Fibroblast of lung (primary cell): ENCODE measurements around the gene NEK2. TPM values are rescaled to one million over a fixed set of nuclear protein-coding genes. Genes with fewer than 3 reads are reported as not detected.

ENCODE experiments used
- DNase-seq, 2 donors: peaks; one replicate each; pipeline versions ENCODE4 v3.0.0 to v3.0.0-alpha.2; 2010; ENCODE audit warnings: low read depth in 2 of 2
- H2AFZ ChIP-seq: 2 replicates; pipeline ENCODE4 v1.5.1; 2012; ENCODE audit warnings: low read length, control low read depth, inconsistent platforms
- H3K27ac ChIP-seq: 2 replicates; pipeline ENCODE4 v1.5.1; 2011; ENCODE audit warnings: low read length, control low read depth; ENCODE audit not compliant: insufficient read depth
- H3K27me3 ChIP-seq: 2 replicates; pipeline ENCODE4 v1.5.1; 2011; ENCODE audit warnings: mild to moderate bottlenecking, low read length; ENCODE audit not compliant: control insufficient read depth, insufficient read depth
- H3K36me3 ChIP-seq: 2 replicates; pipeline ENCODE4 v1.5.1; 2011; ENCODE audit warnings: low read length; ENCODE audit not compliant: control insufficient read depth, insufficient read depth
- H3K4me1 ChIP-seq: 2 replicates; pipeline ENCODE4 v1.5.1; 2011; ENCODE audit warnings: low read length; ENCODE audit not compliant: control insufficient read depth, insufficient read depth; ENCODE audit errors: extremely low read depth
- H3K4me2 ChIP-seq: 2 replicates; pipeline ENCODE4 v1.5.1; 2011; ENCODE audit warnings: low read length, control low read depth; ENCODE audit not compliant: insufficient read depth; ENCODE audit errors: extremely low read depth
- H3K4me3 ChIP-seq, 4 experiments: fragments of 200-600 bp in 1 of 4; sonication (generic) in 1 of 4; replicated peaks in 1 of 4; 2 replicates each; pipeline ENCODE4 v1.5.1; 2011 to 2016; ENCODE audit warnings: low read length in 4 of 4, low read depth in 3 of 4, mild to moderate bottlenecking in 3 of 4, control low read depth in 2 of 4, inconsistent platforms in 1 of 4, mixed read lengths in 1 of 4; ENCODE audit not compliant: insufficient read depth in 1 of 4; ENCODE audit errors: control extremely low read depth in 1 of 4
- H3K79me2 ChIP-seq: 2 replicates; pipeline ENCODE4 v1.5.1; 2012; ENCODE audit warnings: mild to moderate bottlenecking, low read length, inconsistent platforms; ENCODE audit not compliant: control insufficient read depth, insufficient read depth
- H3K9ac ChIP-seq: 2 replicates; pipeline ENCODE4 v1.5.1; 2011; ENCODE audit warnings: mild to moderate bottlenecking, low read length, control low read depth; ENCODE audit not compliant: insufficient read depth
- H3K9me3 ChIP-seq: 2 replicates; pipeline ENCODE4 v1.5.1; 2012; ENCODE audit warnings: low read depth, low read length; ENCODE audit not compliant: control insufficient read depth, insufficient read depth
- H4K20me1 ChIP-seq: 2 replicates; pipeline ENCODE4 v1.5.1; 2011; ENCODE audit warnings: low read length; ENCODE audit not compliant: control insufficient read depth, insufficient read depth; ENCODE audit errors: extremely low read depth
- CTCF ChIP-seq, 2 donors: IDR thresholded peaks in 1 of 2; conservative IDR thresholded peaks in 1 of 2; 1 replicate in 1 of 2; 2 replicates in 1 of 2; pipeline ENCODE4 v1.5.1; 2011 to 2012; ENCODE audit warnings: low read length in 2 of 2, control low read depth in 1 of 2, inconsistent platforms in 1 of 2, low read depth in 1 of 2, mild to moderate bottlenecking in 1 of 2
- EZH2 ChIP-seq: IDR thresholded peaks from 2 replicates; pipeline ENCODE4 v1.5.1; 2012; ENCODE audit warnings: low read length, control low read depth, mild to moderate bottlenecking; ENCODE audit errors: missing control alignments
- polyA plus RNA-seq, 2 donors: library from polyadenylated mRNA; depleted of rRNA in 1 of 2; stranded (reverse) in 1 of 2; unstranded in 1 of 2; fragments of >200 nt; gene quantifications; 2 replicates each; pipeline ENCODE4 v1.2.1, GENCODE V29; 2011 to 2012; ENCODE audit warnings: missing spikeins in 1 of 2
- total RNA-seq: library from RNA; depleted of rRNA; stranded (reverse); fragments of >200 nt; gene quantifications from 2 replicates; pipeline ENCODE4 v1.2.1, GENCODE V29; 2014

Gene NEK2
- total and polyA plus RNA-seq, 2 donors (not counting 1 experiment from before 2014, with no cell fraction given) = 6.8 to 12.7 TPM

DNA sequence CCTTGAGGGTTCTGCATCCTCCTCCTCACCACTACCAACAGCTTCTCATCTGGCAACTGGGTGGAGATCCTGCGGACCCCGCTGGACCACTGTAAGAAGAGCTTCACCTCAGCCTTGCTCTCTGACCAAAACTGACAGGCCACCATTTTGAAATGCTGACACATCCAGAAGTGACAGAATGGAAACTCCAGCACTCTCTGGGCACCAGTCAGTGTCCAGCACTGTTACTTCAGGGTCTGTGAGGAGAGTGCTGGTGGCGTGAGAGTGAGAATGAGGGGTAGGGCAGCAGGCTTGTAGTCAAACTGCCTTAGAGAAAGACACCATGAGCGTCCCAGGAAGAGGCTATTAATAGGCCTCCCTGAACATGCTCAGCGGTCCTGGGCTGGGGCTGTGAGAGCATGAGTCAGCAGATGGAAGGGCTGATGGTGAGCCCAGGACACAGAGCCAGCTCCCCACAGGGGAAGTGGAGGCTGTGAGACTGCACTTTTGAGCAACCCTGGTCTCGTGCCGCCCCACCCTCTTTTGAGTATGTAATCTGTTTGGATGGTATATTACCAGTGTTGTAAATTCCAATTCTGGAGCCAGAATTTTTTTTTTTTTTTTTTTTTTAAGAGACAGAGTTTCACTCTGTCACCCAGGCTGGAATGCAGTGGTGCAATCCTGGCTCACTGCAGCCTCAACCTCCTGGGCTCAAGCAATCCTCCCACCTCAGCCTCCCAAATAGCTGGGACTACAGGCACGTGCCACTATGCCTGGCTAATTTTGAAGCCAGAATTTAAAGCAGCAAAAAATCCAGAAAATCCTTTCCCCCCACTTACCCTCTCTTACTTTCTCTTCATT lies 62.1 kb downstream of the NEK2 start:
- no peak overlapping the region for H3K4me3 ChIP-seq
- TF ChIP-seq EZH2 (no peak), CTCF (conservative IDR thresholded peaks at IDR 0.05 in 1 of 2, IDR thresholded peaks at IDR 0.05 in 1 of 2; ENCODE audit: low read depth in 1 of 2, low read length in 2 of 2) (no peak)
- no peaks in the 10 kb centered on the region for H3K36me3 ChIP-seq
- peak; percentile 92 to 96 for DNase-seq
- no peaks in the 10 kb centered on the region for H3K9me3 ChIP-seq
- no peaks in the 10 kb centered on the region for H4K20me1 ChIP-seq
- H3K9ac ChIP-seq = no peak overlapping the region
- H3K4me1 ChIP-seq = peaks cover 6% of the 10 kb centered on the region
- peak overlapping the region; percentile 92 for H2AFZ ChIP-seq
- no peaks in the 10 kb centered on the region for H3K27me3 ChIP-seq
- H3K79me2 ChIP-seq = no peaks in the 10 kb centered on the region
- peak overlapping the region; percentile 85 for H3K27ac ChIP-seq
- no peak overlapping the region for H3K4me2 ChIP-seq

DNA sequence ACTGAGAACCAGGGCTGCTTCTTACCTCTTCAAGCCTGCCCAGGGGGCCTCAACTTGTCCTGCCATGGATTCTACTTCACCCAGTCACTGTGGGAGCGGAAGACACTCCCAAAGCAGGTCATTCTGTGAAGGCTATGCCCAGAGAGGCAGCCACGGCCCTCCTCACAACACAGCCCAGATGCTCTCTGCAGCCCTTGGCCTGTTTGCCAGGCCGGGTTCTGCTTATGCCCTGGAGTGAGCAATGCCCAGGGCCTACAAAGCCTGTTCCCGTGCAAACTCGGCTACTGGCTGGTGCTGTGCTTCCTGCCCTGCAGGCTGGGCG lies 62.7 kb downstream of the NEK2 start:
- Histone ChIP-seq H3K4me3 (no peak overlapping the region), H3K9me3 (no peaks in the 10 kb centered on the region), H3K36me3 (no peaks in the 10 kb centered on the region), H3K27ac (peak overlapping the region; percentile 85), H3K4me2 (no peak overlapping the region), H3K79me2 (no peaks in the 10 kb centered on the region), H2AFZ (peak overlapping the region; percentile 92), H3K9ac (no peak overlapping the region), H3K4me1 (peaks cover 6% of the 10 kb centered on the region), H3K27me3 (no peaks in the 10 kb centered on the region), H4K20me1 (no peaks in the 10 kb centered on the region)
- no peak for TF ChIP-seq EZH2
- no peak for TF ChIP-seq CTCF (conservative IDR thresholded peaks at IDR 0.05 in 1 of 2, IDR thresholded peaks at IDR 0.05 in 1 of 2; ENCODE audit: low read depth in 1 of 2, low read length in 2 of 2)
- DNase-seq = no peak

Other genes starting within 250 kb of the NEK2 start
- gene RD3, start 183.5 kb downstream of the NEK2 start, total RNA-seq = not detected in 2 replicates
- not detected in 2 replicates for gene RD3, start 183.5 kb downstream of the NEK2 start, polyA plus RNA-seq
- 38.8 and 45.2 TPM in 2 replicates for gene SLC30A1, start 96.5 kb downstream of the NEK2 start, total RNA-seq
- gene SLC30A1, start 96.5 kb downstream of the NEK2 start, polyA plus RNA-seq = 13.6 and 16.2 TPM in 2 replicates
- gene LPGAT1, start 155.1 kb upstream of the NEK2 start, total RNA-seq = 34.7 and 39.3 TPM in 2 replicates
- gene LPGAT1, start 155.1 kb upstream of the NEK2 start, polyA plus RNA-seq = 15.3 and 20.7 TPM in 2 replicates